T follicular helper cell (primary cell): ENCODE measurements around the gene NAALADL1.
A peak's percentile ranks its signal among the peaks of the same experiment; 100 is the strongest.

Experiments
- DNase-seq: peaks from one replicate; pipeline ENCODE4 v3.0.0-alpha.2; 2020; ENCODE audit warnings: low read depth

Gene NAALADL1

GRCh38 chr11:65083134-65083833 is 24.9 kb upstream of the NAALADL1 start:
- DNase-seq: no peak

- no peak for DNase-seq
Measured at GRCh38 chr11:65078786-65079342, 20.5 kb upstream of the NAALADL1 start.

DNA sequence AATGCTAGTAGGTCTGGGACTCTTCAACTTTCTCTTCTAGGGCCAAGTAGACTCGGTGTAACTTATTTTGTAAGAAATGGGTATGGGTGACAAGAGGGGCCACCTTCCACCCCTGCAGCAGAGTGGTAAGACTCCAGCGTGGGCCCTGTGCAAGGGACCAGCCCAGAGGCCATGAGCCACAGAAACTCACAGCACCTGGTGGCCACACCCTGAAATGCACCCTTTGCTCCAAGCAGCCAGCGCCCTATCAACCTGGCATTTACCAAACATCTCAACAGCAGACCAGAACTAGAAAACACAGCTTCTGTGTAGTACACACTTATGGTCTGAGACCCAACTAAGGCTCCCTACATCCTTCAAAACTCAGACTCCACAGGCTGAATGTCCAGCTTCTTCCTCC is 19.8 kb upstream of the NAALADL1 start:
- DNase-seq: peak; percentile 61

DNA sequence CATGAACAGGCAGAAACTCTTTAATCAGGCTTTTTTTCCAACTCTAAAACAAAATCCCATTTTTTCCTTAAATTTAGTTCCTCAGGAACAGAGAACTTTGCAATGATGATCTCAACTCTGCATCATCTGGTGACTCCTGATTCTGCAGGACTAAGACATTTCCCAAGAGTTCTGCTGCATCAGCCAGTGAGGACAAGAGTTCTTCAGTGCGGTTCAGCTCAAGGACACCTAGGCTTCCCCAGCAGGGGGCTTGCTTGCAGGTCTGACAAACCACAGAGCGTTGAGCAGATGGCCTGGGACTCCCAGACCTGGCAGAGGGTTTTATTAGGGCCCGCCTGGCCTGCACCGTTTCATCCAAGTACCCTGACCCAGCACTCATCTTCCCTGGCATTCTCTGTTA is 19.1 kb upstream of the NAALADL1 start:
- DNase-seq: no peak

DNA sequence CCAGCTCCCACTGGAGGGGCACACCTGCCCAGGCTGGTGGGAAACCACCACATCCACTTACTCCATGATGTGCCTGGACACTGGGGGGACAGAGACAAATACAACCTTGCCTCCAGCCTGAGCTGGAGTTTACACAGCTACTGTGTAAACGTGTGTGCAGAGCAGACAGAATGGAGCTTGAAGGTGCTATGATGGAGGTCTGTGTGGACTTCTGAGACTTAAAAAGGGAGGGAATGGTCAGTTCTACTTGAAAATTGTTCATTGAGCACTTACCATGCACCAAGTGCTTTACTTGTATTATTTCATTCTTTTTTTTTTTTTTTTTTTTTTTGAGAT is 14.2 kb upstream of the NAALADL1 start:
- no peak for DNase-seq

DNA sequence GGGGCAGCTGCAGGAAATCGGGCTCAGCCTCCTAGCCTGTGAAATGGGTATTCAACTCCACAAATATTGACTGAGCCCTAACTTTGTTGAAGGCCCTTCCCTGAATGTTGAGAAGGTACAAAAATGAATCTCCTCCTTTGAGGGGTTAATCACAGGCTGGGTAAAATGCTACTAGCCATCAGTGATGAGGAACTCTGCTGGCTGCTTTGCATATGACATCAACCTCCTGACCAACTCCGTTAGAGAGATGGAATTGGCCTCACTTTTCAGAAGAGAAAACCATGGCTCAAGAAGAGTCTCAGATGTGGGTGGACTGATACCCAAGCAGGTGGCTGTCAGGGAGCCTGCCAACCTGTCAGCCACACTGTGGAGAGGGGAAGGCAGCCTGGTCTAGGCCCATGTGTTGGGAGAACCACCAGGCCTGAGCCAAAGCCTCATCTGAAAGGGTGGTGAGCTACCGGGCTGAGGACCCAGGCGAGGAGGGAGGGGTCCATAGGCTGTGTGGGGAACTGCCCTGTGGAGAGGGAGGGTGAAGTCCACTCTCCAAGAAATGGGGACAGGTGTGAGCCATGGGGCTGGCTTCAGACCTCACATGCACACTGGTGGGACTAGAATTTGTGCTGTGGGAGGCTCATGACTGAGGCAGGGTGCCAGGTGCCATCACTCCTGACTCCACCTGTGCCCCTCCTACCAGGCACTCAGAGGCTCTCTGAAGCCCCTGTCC is 13.7 kb upstream of the NAALADL1 start:
- no peak for DNase-seq

DNA sequence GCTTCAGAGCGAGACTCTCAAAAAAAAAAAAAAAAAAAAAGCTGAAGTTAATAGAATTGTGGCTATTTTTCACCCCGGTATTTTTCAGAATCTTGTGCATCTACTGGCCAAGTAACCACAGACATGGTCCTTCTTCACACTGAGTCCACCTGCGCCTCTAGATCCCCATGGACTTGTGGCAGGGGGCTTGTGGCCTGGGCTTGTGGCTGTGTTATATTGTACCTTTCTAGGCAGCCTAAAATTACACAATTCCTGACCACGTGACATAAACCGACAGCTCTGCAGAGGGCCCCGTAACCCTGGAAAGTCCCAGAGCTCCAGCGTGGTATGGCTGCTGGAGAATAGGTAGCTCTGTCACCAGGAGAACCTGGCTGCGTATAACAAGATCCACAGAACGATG is 10.9 kb upstream of the NAALADL1 start:
- no peak for DNase-seq

DNA sequence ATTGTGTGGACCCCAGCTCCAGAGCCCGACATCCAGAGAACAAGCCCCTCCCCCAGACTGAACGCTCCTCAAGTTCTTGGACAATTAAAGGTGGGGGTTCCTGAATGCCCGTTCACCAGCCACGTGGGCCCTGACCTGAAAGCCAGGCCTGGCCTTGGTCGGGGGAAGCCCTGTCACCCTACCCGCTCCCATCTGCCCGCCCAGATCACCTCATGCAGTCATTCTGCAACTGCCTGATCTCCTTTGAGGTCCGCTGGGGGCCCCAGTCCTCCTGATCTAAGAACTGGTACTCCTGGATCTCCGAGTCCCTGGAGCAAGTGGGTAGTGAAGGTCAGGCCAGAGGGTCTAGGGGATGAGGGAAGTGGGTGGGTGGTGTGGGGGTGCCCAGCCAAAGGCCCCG is 9.1 kb upstream of the NAALADL1 start:
- no peak for DNase-seq

DNA sequence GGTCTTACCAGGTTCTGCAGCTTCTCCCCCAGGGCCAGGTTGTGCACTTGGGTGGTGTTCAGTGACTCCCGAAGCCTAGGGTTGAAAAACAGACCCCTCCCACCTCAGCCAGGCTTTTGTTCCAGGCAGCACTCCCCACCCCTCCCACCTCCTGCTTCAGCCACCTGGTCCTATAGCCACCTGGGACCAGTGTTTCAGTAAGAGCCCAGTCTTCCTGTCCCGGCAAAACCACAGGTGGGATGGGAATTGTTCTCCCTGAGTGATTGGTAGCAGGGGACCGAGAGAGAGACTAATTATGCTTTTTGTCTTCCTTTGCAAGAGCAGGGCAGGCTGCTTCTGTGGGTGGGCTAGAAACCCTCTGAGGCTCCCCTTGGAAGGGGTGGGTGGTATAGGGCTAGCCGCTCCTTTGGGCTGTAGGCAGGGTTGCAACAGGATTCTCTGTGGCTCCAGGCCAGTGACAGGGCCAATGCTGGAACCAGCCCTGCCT is 8.5 kb upstream of the NAALADL1 start:
- DNase-seq: no peak

GRCh38 chr11:65066315-65066714 is 8.0 kb upstream of the NAALADL1 start:
- no peak for DNase-seq

- DNase-seq: no peak
Measured at GRCh38 chr11:65065851-65066250, 7.5 kb upstream of the NAALADL1 start.

GRCh38 chr11:65064847-65065240 is 6.5 kb upstream of the NAALADL1 start:
- DNase-seq: no peak

DNA sequence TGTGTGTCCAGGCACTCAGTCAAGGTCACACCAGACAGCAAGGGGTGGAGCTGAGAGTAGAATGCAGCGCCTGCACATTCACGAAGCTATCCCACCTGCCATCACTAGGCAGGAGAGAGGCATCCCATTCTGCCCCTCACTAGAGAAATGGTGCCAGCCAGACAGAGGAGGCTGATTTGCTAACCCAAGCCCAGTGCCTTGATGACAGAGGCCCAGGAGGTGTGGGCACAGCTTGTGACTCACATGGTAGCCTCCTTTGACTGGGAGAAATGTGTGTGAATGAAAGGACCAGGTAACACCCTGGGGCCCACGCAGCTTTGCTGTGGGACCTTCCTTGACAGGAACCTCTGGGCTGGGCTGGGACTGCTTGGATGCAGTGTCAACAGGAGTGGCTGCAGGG is 5.2 kb upstream of the NAALADL1 start:
- no peak for DNase-seq

DNA sequence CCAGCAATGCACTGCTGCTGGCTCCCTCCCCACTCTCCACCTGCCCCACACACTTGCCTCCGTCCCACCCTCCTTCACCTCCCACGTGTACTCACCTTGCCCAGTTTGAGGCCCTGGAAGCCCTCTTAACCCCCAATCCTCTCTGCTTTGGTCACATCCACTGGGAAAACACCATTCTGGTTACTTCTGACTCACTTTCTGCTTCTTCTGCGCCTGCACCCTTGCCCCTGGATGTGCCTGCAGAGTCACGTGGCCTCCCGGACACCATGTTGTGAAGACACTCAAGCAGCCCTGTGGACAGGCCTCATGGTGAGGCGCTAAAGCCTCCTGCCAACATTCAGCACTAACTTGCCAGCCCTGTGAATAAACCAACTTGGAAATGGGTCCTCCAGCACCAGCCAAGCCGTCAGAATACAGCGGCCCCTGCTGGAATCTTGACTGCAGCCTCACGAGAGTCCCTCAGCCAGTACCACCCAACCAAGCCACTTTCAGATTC is 2.6 kb upstream of the NAALADL1 start:
- DNase-seq: no peak

DNA sequence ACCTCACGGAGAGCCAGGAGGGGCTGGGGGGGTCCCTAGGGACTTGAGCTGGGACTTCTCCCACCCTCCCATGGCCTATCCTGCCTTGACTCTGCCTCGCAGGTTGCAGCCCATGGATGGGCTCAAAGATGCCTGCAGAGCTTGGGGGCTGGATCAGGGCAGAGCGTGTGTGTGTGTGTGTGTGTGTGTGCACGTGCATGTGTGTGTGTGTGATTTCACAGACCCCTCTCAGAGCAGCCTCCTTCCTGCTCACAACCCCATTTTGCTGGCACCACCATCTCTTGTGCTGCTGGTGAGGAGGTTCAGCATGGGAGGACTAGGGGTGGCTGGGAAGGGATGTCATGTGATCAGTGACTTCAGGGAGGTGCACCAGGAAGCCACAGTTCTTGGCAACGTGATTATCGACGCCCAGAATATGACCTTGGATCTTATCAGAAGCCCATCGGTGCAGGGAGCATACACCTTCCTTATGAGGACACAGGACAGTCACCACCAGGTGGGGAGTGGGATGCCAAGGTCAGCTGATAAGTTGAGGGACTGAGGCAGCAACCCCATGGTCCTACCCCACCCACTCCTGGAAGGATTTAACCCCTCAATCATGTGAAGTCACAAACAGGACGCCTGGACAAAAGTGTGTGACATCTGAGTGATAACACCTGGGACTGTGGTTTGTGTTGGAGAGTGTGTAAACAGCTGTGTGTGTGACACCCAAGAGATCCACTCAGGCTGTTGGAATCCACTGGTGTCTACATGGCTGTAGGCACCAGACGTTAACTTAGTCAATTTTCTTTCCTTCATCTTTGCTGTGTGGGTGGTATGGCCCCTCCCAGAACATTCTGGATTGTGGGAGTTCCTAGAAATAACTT is 1.8 kb upstream of the NAALADL1 start:
- no peak for DNase-seq

GRCh38 chr11:65059523-65059922 is 1.2 kb upstream of the NAALADL1 start:
- no peak for DNase-seq

- no peak for DNase-seq
Measured at GRCh38 chr11:65058012-65058411, 341 bp downstream of the NAALADL1 start.

DNA sequence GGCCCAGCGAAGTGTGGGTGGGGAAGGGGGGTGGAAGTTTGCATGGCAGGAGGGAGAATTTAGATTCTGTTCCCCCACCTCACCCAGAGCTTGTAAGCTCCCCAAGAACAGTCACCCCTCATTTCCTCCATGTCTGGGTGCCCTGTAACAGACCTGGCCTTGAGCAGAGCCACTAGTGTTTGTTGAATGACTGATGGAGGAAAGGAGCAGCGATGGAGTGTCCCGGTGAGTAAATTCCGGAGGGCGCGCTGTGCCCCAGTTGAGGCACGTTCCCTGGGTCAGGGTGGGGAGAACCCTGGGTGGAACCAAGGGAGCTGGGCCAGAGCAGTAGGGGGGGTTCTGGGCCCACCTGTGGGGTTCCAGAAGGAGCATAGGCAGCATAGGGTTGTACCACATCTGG is 827 bp downstream of the NAALADL1 start:
- DNase-seq: no peak

GRCh38 chr11:65056999-65057398 is 1.4 kb downstream of the NAALADL1 start:
- DNase-seq: no peak

DNA sequence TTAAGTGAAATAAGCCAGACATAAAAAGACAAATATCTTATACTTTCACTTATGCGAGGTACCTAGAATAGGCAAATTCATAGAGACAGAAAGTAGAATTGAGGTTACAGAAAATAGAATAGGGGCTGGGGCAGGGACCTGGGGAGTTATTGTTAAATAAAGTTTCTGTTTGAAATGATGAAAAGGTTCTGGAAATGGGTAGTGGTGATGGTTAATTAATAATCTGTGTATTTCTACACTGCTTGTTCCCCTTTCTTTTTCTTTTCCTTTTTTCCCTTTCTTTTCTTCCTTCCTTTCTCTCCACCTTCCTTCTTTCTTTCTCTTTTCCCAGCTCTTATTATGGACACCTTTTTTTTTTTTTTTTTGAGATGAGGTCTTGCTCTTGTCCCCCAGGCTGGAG is 2.8 kb downstream of the NAALADL1 start:
- no peak for DNase-seq

- DNase-seq: peak; percentile 10
Measured at GRCh38 chr11:65053827-65054508, 4.4 kb downstream of the NAALADL1 start.

DNA sequence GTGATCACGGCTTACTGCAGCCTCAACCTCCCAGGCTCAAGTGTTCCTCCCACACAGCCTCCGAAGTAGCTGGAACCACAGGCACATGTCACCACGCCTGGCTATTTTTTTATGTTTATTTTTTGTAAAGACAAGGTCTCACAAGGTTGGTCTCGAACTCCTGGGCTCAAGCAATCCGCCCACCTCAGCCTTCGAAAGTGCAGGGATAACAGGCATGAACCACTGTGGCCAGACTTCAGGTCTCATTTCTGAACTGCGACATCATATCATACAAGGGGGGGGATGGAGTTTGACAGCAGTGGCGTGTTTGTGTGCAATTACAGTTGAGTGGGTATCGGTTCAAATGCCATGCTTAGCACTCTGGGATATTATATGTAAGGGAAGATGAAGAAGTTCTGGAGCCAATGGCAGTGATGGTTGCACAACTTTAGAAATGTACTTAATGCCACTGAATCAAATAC is 6.9 kb downstream of the NAALADL1 start:
- DNase-seq: no peak
